ENCODE results near the gene C2orf69. TPM values are rescaled to one million over a fixed set of nuclear protein-coding genes. Genes with fewer than 3 reads are reported as not detected.

Gene C2orf69
- total and polyA plus RNA-seq, 2 of the 13 experiments (the other 11 are each of a cell fraction or from before 2014, with no cell fraction given): 4.8 to 19.3 TPM

DNA sequence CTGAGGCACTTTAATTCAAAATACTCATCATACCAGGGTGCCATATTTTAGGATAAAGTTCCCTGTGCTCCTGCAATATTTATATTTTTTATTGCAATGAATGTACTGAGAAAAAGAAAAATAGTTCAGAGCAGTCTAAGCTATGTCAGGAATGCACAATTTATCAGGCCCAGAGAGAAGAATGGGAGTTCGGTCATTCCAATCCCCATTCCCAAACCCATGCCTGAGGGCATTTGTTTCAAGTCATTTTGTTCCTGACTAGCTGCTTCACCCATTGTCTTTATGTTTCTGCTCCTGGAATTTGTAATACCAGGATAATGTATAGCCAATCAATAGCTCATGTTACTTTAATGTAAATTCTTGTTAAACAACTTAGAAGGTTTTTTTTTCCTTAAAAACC lies 35.7 kb upstream of the C2orf69 start (continued):
- no peak for TF ChIP-seq CSRNP2 (CRISPR knock-in tag; conservative IDR thresholded peaks at IDR 0.05; ENCODE audit: low read depth)
- no peak for TF ChIP-seq ETS1 (CRISPR knock-in tag; IDR thresholded peaks at IDR 0.05)

- Histone ChIP-seq H2AFZ (ENCODE audit: low read length) (no peak overlapping the region), H3K4me1 (ENCODE audit: insufficient read depth, low read length) (no peaks in the 10 kb centered on the region), H3K4me2 (ENCODE audit: low read depth, low read length) (no peak overlapping the region), H3K36me3 (replicated peaks in 1 of 2; ENCODE audit: control insufficient read depth in 1 of 2, insufficient read depth in 2 of 2, low read length in 2 of 2) (no peaks in the 10 kb centered on the region), H3K27me3 (ENCODE audit: control insufficient read depth in 1 of 2, insufficient read depth in 2 of 2, low read length in 2 of 2) (no peaks in the 10 kb centered on the region; a peak in 1 of 5 replicates), H4K20me1 (ENCODE audit: insufficient read depth, low read length) (no peaks in the 10 kb centered on the region), H3K79me2 (ENCODE audit: insufficient read depth, low read length) (no peaks in the 10 kb centered on the region), H3K27ac (ENCODE audit: extremely low read length, insufficient read depth, low read length) (no peak overlapping the region), H3K4me3 (replicated peaks in 1 of 3; ENCODE audit: insufficient read depth in 1 of 3, low read depth in 2 of 3, low read length in 3 of 3) (no peak overlapping the region), H3K9me3 (ENCODE audit: low read length) (peaks cover 5% of the 10 kb centered on the region; the same call in 1 of the 2 replicates), H3K9ac (ENCODE audit: insufficient read depth, low read depth, low read length) (no peak overlapping the region)
- ChIA-PET CTCF (ENCODE audit: low intra/inter-chr PET ratio, low total read pairs) (no interaction called here), POLR2A (no interaction called here)
- ATAC-seq (no peak), FAIRE-seq (no peak), DNase-seq (ENCODE audit: low spot score) (no peak)
- in situ Hi-C loops (cut with HindIII; ENCODE audit: extremely low pct_ligation_motif_present, low pct_unique_long_range_greater_than_20kb) (no loop called here), intact Hi-C loops (cut with micrococcal nuclease; ENCODE audit: unreplicated experiment) (no loop called here)
- no TSS peak for BruUV-seq (replicated peaks)
- TF ChIP-seq TCF7L2 (IDR thresholded peaks at IDR 0.05; ENCODE audit: low read depth, low read length) (no peak), ZNF709 (CRISPR knock-in tag; IDR thresholded peaks at IDR 0.05) (no peak), ZSCAN20 (CRISPR knock-in tag; IDR thresholded peaks at IDR 0.05; ENCODE audit: borderline replicate concordance) (no peak), CBX5 (CRISPR knock-in tag; IDR thresholded peaks at IDR 0.05; ENCODE audit: borderline replicate concordance) (no peak), RFX5 (IDR thresholded peaks at IDR 0.05; ENCODE audit: low read depth, low read length) (no peak), ZFY (CRISPR knock-in tag; IDR thresholded peaks at IDR 0.05) (no peak), POLR2AphosphoS2 (IDR thresholded peaks at IDR 0.05; ENCODE audit: low read depth, low read length) (no peak), NONO (IDR thresholded peaks at IDR 0.05) (no peak), NONO (CRISPR knock-in tag; conservative IDR thresholded peaks at IDR 0.05) (no peak), ZNF431 (CRISPR knock-in tag; IDR thresholded peaks at IDR 0.05; ENCODE audit: borderline replicate concordance, low read depth) (no peak)
- TF ChIP-seq, protein P1, sequence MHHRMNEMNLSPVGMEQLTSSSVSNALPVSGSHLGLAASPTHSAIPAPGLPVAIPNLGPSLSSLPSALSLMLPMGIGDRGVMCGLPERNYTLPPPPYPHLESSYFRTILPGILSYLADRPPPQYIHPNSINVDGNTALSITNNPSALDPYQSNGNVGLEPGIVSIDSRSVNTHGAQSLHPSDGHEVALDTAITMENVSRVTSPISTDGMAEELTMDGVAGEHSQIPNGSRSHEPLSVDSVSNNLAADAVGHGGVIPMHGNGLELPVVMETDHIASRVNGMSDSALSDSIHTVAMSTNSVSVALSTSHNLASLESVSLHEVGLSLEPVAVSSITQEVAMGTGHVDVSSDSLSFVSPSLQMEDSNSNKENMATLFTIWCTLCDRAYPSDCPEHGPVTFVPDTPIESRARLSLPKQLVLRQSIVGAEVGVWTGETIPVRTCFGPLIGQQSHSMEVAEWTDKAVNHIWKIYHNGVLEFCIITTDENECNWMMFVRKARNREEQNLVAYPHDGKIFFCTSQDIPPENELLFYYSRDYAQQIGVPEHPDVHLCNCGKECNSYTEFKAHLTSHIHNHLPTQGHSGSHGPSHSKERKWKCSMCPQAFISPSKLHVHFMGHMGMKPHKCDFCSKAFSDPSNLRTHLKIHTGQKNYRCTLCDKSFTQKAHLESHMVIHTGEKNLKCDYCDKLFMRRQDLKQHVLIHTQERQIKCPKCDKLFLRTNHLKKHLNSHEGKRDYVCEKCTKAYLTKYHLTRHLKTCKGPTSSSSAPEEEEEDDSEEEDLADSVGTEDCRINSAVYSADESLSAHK (CRISPR knock-in tag; IDR thresholded peaks at IDR 0.05; ENCODE audit: borderline replicate concordance): no peak
- TF ChIP-seq, protein P2, sequence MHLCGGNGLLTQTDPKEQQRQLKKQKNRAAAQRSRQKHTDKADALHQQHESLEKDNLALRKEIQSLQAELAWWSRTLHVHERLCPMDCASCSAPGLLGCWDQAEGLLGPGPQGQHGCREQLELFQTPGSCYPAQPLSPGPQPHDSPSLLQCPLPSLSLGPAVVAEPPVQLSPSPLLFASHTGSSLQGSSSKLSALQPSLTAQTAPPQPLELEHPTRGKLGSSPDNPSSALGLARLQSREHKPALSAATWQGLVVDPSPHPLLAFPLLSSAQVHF (CRISPR knock-in tag; IDR thresholded peaks at IDR 0.05): no peak
Observed at GRCh38 chr2:199882667-199883066, 28.4 kb upstream of the C2orf69 start.

Data from HepG2 (cell line).